Mesodermal cell (in vitro differentiated cells): ENCODE data around the gene GABRG3.
A peak's percentile ranks its signal among the peaks of the same experiment; 100 is the strongest.

Experiments used
- H3K27ac ChIP-seq: 2 replicates; pipeline ENCODE4 v1.7.0; 2013; ENCODE audit warnings: mild to moderate bottlenecking, low read depth, low read length, moderate library complexity; ENCODE audit not compliant: severe bottlenecking
- H3K36me3 ChIP-seq: 2 replicates; pipeline ENCODE4 v1.7.1; 2013; ENCODE audit warnings: mild to moderate bottlenecking, low read length, moderate library complexity; ENCODE audit not compliant: control insufficient read depth, insufficient read depth
- H3K4me1 ChIP-seq: one replicate; pipeline ENCODE4 v1.7.1; 2013; ENCODE audit warnings: mild to moderate bottlenecking, low read length; ENCODE audit not compliant: insufficient read depth, control insufficient read depth, poor library complexity, severe bottlenecking
- H3K4me3 ChIP-seq: 2 replicates; pipeline ENCODE4 v1.7.0; 2013; ENCODE audit warnings: low read length, control low read depth, mild to moderate bottlenecking; ENCODE audit not compliant: insufficient read depth, poor library complexity, severe bottlenecking; ENCODE audit errors: extremely low read depth
- H3K9me3 ChIP-seq: 2 replicates; pipeline ENCODE4 v1.7.1; 2013; ENCODE audit warnings: mild to moderate bottlenecking, low read length, moderate library complexity; ENCODE audit not compliant: control insufficient read depth
- WGBS, 2 experiments: methylation state at CpG; one replicate each; pipeline ENCODE4 v1.1.5; 2013; ENCODE audit warnings: missing lambda C conversion rate in 2 of 2; ENCODE audit not compliant: insufficient coverage in 2 of 2; 5-methylcytosine and 5-hydroxymethylcytosine counted together

Gene GABRG3

GRCh38 chr15:27094235-27094634 is 123.3 kb downstream of the GABRG3 start:
- Histone ChIP-seq H3K4me3 (no peak overlapping the region), H3K27ac (no peak overlapping the region)
- 100% methylated on average over 1 of the region's 1 CpG; no CpG with 5 or more reads in 1 of the 2 experiments for WGBS, 2 experiments

GRCh38 chr15:27095886-27096624 is 125.1 kb downstream of the GABRG3 start:
- Histone ChIP-seq H3K4me1 (peaks cover 6% of the 10 kb centered on the region), H3K36me3 (no peaks in the 10 kb centered on the region), H3K27ac (no peak overlapping the region), H3K4me3 (no peak overlapping the region), H3K9me3 (no peaks in the 10 kb centered on the region)
- 90 to 98% methylated on average over 5 to 8 of the region's 8 CpGs for WGBS, 2 experiments

More at GRCh38 chr15:27094235-27094634, 123.3 kb downstream of the GABRG3 start:
- Histone ChIP-seq H3K36me3 (no peaks in the 10 kb centered on the region), H3K4me1 (peaks cover 6% of the 10 kb centered on the region), H3K9me3 (peaks cover 3% of the 10 kb centered on the region)

GRCh38 chr15:27097506-27097905 is 126.5 kb downstream of the GABRG3 start:
- Histone ChIP-seq H3K36me3 (no peaks in the 10 kb centered on the region), H3K9me3 (no peaks in the 10 kb centered on the region), H3K4me1 (no peaks in the 10 kb centered on the region), H3K4me3 (no peak overlapping the region), H3K27ac (no peak overlapping the region)
- WGBS, 2 experiments = 64% methylated on average over 2 of the region's 3 CpGs; no CpG with 5 or more reads in 1 of the 2 experiments

- H3K9me3 ChIP-seq = no peaks in the 10 kb centered on the region
- no peaks in the 10 kb centered on the region for H3K36me3 ChIP-seq
- H3K4me3 ChIP-seq = no peak overlapping the region
- 93 to 95% methylated on average over 4 to 6 of the region's 9 CpGs for WGBS, 2 experiments
- H3K27ac ChIP-seq = no peak overlapping the region
- no peaks in the 10 kb centered on the region for H3K4me1 ChIP-seq
Observed at GRCh38 chr15:27101982-27102381, 131.0 kb downstream of the GABRG3 start.

- no peak overlapping the region for H3K4me3 ChIP-seq
- WGBS, 2 experiments = 94 to 100% methylated on average over 2 to 3 of the region's 4 CpGs
Observed at GRCh38 chr15:27111323-27111722, 140.3 kb downstream of the GABRG3 start.

GRCh38 chr15:27114473-27114872 is 143.5 kb downstream of the GABRG3 start:
- Histone ChIP-seq H3K36me3 (no peaks in the 10 kb centered on the region), H3K9me3 (no peaks in the 10 kb centered on the region), H3K4me1 (no peaks in the 10 kb centered on the region), H3K4me3 (no peak overlapping the region), H3K27ac (no peak overlapping the region)
- no CpG with 5 or more reads among the region's 1 CpG for WGBS, 2 experiments

More at GRCh38 chr15:27111323-27111722, 140.3 kb downstream of the GABRG3 start:
- Histone ChIP-seq H3K36me3 (no peaks in the 10 kb centered on the region), H3K4me1 (no peaks in the 10 kb centered on the region), H3K9me3 (no peaks in the 10 kb centered on the region), H3K27ac (no peak overlapping the region)

- Histone ChIP-seq H3K36me3 (no peaks in the 10 kb centered on the region), H3K9me3 (no peaks in the 10 kb centered on the region), H3K27ac (no peak overlapping the region), H3K4me1 (peaks cover 26% of the 10 kb centered on the region), H3K4me3 (no peak overlapping the region)
- WGBS, 2 experiments = 82 to 84% methylated on average over 4 to 5 of the region's 5 CpGs
Observed at GRCh38 chr15:27119695-27120266, 148.8 kb downstream of the GABRG3 start.

- H3K4me1 ChIP-seq = peaks cover 29% of the 10 kb centered on the region
- WGBS, 2 experiments = no CpG with 5 or more reads among the region's 2 CpGs
Observed at GRCh38 chr15:27121672-27122071, 150.7 kb downstream of the GABRG3 start.

GRCh38 chr15:27123291-27123690 is 152.3 kb downstream of the GABRG3 start:
- H3K9me3 ChIP-seq = no peaks in the 10 kb centered on the region
- peaks cover 29% of the 10 kb centered on the region for H3K4me1 ChIP-seq
- peak overlapping the region; percentile 72 for H3K27ac ChIP-seq
- no peaks in the 10 kb centered on the region for H3K36me3 ChIP-seq
- WGBS, 2 experiments = 98% methylated on average over 4 to 5 of the region's 6 CpGs
- H3K4me3 ChIP-seq = no peak overlapping the region

More at GRCh38 chr15:27121672-27122071, 150.7 kb downstream of the GABRG3 start:
- Histone ChIP-seq H3K4me3 (no peak overlapping the region), H3K36me3 (no peaks in the 10 kb centered on the region), H3K9me3 (no peaks in the 10 kb centered on the region), H3K27ac (no peak overlapping the region)

- H3K9me3 ChIP-seq = no peaks in the 10 kb centered on the region
- H3K4me1 ChIP-seq = peaks cover 29% of the 10 kb centered on the region
- 87 to 96% methylated on average over 4 of the region's 7 CpGs for WGBS, 2 experiments
- peak overlapping the region; percentile 72 for H3K27ac ChIP-seq
- H3K4me3 ChIP-seq = no peak overlapping the region
- no peaks in the 10 kb centered on the region for H3K36me3 ChIP-seq
Observed at GRCh38 chr15:27123808-27124207, 152.8 kb downstream of the GABRG3 start.
